GM21515 (cell line): ENCODE measurements around the gene MARCHF7.
"Not testable (repeated sequence)": the region's sequence is repeated elsewhere in the genome, so short reads cannot be mapped to it uniquely, and the experiment has no call there.

Source experiments
- ATAC-seq: cut with Tn5 transposase; IDR thresholded peaks from one replicate; pipeline ENCODE4 v1.9.1; 2021; ENCODE audit not compliant: unreplicated experiment

Gene MARCHF7

GRCh38 chr2:159716409-159716808, 4.1 kb downstream of the MARCHF7 start:
- ATAC-seq: not testable (repeated sequence)

- no peak for ATAC-seq
These were observed 4.6 kb downstream of the MARCHF7 start for GRCh38 chr2:159716857-159717256.

- ATAC-seq: no peak
These were observed 8.4 kb downstream of the MARCHF7 start for GRCh38 chr2:159720676-159721075.

- no peak for ATAC-seq
These were observed 10.3 kb downstream of the MARCHF7 start for GRCh38 chr2:159722580-159722979.

- not testable (repeated sequence) for ATAC-seq
These were observed 12.7 kb downstream of the MARCHF7 start for GRCh38 chr2:159724795-159725572.

GRCh38 chr2:159725713-159726112, 13.4 kb downstream of the MARCHF7 start:
- no peak for ATAC-seq

GRCh38 chr2:159728629-159729028, 16.3 kb downstream of the MARCHF7 start:
- no peak for ATAC-seq

- no peak for ATAC-seq
These were observed 23.3 kb downstream of the MARCHF7 start for GRCh38 chr2:159735648-159736047.

GRCh38 chr2:159736048-159736447, 23.7 kb downstream of the MARCHF7 start:
- ATAC-seq: no peak

- ATAC-seq: no peak
These were observed 25.1 kb downstream of the MARCHF7 start for GRCh38 chr2:159737292-159737916.

- no peak for ATAC-seq
These were observed 25.6 kb downstream of the MARCHF7 start for GRCh38 chr2:159737917-159738296.

- no peak for ATAC-seq
These were observed 26.4 kb downstream of the MARCHF7 start for GRCh38 chr2:159738509-159739390.

GRCh38 chr2:159742846-159743245, 30.5 kb downstream of the MARCHF7 start:
- ATAC-seq: no peak

GRCh38 chr2:159744363-159744762, 32.1 kb downstream of the MARCHF7 start:
- ATAC-seq: no peak

- ATAC-seq: not testable (repeated sequence)
These were observed 32.9 kb downstream of the MARCHF7 start for GRCh38 chr2:159745237-159745636.

- ATAC-seq: no peak
These were observed 35.8 kb downstream of the MARCHF7 start for GRCh38 chr2:159748089-159748488.

- ATAC-seq: no peak
These were observed 38.6 kb downstream of the MARCHF7 start for GRCh38 chr2:159750873-159751272.

GRCh38 chr2:159753797-159754196, 41.5 kb downstream of the MARCHF7 start:
- ATAC-seq: no peak

GRCh38 chr2:159755014-159755413, 42.7 kb downstream of the MARCHF7 start:
- no peak for ATAC-seq

- ATAC-seq: no peak
These were observed 43.5 kb downstream of the MARCHF7 start for GRCh38 chr2:159755788-159756187.

- ATAC-seq: no peak
These were observed 45.9 kb downstream of the MARCHF7 start for GRCh38 chr2:159758239-159758638.

- no peak for ATAC-seq
These were observed 46.4 kb downstream of the MARCHF7 start for GRCh38 chr2:159758686-159759085.
